HG03565 (cell line): ENCODE results near the gene ZBTB42.

Experiments
- ATAC-seq: cut with Tn5 transposase; IDR thresholded peaks from one replicate; pipeline ENCODE4 v1.9.1; 2021; ENCODE audit warnings: mild to moderate bottlenecking, moderate library complexity; ENCODE audit not compliant: unreplicated experiment

Gene ZBTB42

DNA sequence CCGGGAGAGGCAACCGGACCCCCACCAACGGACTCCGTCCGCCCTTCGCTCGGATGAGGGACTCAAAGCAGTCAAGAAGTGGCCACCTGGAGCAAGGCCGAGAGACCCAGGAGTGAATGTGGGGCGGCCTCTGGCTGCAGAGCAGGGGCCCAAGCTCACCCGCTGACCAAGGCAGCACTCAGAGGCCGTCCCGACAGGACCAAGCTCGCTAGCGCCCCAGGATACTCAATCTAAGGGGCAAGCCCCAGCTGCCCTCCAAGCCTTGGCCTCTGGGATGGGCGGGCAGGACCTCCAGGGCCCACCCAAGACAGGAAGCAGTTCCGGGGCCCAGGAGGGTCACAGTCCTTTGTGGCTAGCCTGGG lies 6.3 kb upstream of the ZBTB42 start:
- no peak for ATAC-seq

GRCh38 chr14:104794993-104795780 lies 5.7 kb upstream of the ZBTB42 start, which contains the start of gene AKT1:
Gene AKT1 (minus strand): TSS chr14:104795748. CDS start chr14:104792643, 3,105 bp downstream.
- ATAC-seq = no peak

- no peak for ATAC-seq
Observed at GRCh38 chr14:104795781-104796686, 4.9 kb upstream of the ZBTB42 start.

DNA sequence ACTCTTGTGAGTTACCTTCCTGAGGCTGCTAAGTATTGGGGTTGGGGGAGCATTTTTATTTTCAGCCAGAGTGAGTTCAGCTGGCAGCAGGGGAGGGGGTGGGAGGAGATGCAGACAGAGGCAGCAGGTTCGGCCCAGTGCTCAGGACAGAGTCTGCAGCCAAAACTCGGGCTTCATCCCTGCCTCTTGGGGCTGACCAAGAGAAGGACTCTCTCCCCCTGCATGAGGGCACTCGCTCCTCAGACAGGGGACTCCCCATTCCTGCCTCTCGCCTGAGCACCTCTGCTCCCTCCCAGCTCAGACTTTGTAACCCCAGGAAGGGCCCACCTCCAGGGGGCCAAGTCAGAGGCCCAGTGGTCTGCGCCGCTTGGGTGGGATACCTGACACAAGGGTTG lies 4.2 kb upstream of the ZBTB42 start:
- ATAC-seq = no peak

DNA sequence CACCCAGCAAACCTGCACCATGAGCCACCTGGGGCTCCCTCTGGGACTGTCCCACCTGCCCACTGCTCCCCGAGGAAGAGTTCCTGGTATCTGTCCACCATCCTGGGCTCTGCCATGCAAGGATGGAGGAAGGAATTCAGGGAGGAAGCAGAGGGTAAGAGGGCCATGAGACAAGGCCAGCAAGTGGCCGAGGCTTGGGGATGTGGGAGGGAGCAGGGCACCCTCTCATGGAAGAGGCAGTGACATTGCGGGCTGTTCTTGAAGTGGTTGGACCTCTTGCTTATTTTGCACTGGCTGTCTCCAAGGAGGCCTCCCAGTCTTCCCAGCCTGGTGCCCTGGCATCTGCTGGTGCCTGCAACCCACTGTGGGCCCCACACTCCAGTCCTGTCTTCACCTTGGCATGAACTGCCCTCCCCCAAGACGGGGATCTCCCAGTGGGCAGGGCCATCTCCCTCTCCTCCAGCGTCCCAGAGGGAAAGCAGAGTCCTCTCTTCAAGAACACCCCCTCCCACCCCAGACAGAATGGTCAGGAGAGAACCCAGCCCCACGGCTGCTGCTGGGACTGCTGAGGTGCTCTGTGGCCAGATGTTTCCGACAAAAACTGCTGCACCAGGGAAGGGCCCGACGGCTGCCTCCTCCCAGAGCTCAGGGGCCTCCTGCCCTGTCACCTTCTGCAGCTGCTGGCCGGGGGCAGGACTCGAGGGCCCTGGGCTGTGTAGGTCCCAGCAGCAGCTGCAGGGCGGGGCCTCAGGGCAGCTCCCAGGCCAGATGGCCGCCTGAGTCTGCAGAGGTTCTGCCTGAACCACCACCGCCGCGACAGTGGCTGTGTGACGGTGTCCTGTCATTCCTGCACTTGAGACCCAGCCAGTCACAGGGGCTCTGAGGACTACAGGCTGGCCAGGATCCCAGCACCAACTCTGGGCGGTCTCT lies 3.5 kb upstream of the ZBTB42 start:
- ATAC-seq = no peak

DNA sequence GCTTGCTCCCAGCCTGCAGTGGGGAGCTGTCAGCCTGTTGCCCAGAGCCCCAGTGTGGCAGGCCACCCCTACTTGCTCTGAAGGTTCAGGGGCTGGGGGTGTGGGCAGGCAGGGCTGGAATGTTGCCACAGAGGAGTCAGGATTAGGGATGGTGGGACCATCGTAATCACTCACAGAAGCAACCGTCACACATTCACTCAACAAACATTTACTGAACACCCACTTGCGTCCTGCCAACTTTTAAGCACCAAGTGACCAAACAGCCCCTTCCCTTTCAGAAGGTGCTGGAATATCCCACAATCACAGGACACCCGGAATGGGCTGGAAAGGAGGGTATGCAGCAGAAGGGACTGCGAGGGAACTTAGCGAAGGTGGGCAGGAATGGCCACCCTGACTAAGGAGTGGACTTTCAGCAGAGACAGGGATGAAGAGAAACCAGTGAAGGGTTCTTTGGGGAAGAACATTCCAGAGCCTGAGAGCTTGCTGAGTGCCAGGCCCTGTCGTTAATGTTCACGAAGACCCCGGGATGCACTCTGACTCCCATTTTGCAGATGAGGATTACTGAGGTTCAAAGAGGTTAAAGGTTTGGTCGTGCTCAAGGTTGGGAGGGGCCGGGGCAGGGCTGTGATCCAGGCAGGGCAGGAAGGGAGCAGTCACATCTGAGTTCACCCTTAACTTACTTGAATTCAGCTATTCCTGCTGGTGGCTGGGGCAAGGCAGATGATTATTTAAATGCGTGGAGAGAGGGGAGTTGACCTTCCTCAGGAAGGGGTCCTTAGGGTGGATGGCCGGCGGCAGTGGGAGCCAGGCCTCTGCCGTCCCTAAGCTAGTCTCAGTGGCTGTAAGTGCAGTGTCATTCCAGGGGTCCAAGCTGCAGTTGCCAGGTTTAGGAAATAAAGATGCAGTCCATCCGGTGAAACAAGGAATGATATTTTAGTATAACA lies 2.3 kb upstream of the ZBTB42 start:
- ATAC-seq = no peak

- no peak for ATAC-seq
Observed at GRCh38 chr14:104799244-104800014, 1.5 kb upstream of the ZBTB42 start.

GRCh38 chr14:104800015-104800770 lies 708 bp upstream of the ZBTB42 start:
- no peak for ATAC-seq

DNA sequence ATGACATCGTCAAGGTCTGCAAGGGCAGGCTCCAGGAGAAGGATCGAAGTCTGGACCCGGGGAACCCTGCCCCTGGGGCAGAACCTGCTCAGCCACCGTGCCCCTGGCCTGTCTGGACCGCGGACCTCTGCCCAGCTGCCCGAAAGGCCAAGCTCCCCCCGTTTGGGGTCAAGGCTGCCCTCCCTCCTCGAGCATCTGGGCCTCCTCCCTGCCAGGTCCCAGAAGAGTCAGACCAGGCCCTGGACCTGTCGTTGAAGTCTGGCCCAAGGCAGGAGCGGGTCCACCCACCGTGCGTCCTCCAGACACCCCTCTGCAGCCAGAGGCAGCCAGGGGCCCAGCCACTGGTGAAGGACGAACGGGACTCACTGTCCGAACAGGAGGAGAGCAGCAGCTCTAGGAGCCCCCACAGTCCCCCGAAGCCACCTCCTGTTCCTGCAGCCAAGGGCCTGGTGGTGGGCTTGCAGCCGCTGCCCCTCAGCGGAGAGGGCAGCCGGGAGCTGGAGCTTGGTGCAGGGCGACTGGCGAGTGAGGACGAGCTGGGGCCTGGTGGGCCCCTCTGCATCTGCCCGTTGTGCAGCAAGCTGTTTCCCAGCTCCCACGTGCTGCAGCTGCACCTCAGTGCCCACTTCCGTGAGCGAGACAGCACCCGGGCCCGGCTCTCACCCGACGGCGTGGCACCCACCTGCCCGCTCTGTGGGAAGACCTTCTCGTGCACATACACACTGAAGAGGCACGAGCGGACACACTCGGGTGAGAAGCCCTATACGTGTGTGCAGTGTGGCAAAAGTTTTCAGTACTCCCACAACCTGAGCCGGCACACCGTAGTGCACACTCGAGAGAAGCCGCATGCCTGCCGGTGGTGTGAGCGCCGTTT lies 856 bp downstream of the ZBTB42 start:
- ATAC-seq = no peak

DNA sequence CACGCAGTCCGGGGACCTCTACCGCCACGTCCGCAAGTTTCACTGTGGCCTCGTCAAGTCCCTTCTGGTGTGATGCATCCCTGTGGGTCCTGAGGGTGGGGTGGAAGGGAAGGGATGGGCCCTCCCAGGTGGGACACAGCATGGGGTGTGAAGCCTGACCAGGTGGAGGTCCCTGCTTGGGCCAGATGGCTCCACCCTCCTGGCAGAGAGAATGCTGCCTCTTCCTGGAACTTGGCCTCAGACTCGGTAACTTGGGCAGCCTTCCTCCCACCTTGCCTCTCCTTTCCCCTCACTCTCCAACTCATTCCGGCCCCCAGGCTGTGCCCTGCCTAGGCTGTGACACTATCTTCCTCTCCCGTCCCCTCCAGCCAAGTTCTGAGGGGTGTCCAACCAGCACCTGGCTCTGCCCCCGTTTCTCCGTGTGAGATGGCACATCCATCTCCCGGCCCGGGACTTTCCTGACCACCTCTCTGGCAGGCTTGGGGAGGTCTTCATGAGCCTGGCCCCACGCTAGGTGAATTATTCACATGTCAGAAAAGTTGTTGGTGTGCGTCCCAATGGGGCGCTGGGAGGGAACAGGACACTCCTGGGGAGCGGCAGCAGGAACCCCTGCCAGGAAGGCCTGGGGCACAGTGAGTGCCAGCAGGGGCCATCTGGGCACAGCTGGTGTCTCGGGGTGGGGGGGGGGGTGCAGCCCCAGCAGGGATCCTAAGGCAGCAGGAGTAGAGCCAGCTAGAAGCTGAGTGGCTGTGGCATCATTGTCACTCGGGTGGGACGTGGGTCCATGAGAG lies 1.7 kb downstream of the ZBTB42 start:
- no peak for ATAC-seq

DNA sequence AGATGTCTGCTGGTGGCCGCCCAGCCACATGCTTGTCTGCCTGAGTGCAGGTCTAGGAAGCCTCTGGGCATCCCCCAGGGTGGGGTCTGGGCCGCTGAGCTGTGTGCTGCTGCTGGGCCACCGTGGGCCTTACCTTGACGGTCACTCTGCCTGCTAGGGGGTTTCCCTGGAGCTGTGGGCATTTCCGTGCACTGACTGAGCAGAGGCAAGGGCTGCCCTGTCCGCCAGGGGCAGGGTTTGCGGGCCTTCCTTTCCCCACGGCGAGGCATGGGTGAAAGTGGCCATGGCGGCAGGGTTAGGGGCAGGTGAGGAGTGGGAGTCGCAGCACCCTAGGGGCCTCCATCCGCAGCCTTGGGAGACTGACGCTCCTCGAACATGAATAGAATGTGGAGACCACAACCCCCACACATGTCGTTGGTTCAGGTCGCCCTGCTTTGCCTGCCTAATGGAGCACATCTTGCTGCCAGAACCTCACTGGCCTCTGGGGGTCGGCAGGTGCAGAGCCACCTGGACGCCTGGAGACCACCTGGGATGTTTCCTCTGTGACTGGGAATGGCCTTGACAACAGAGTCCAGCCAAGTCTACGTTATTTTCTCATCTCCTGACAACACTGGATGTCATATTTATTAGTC lies 2.5 kb downstream of the ZBTB42 start:
- ATAC-seq = no peak

- no peak for ATAC-seq
Observed at GRCh38 chr14:104803912-104804410, 3.1 kb downstream of the ZBTB42 start.

GRCh38 chr14:104804481-104805325 lies 3.8 kb downstream of the ZBTB42 start:
- no peak for ATAC-seq

- ATAC-seq = no peak
Observed at GRCh38 chr14:104805326-104805678, 4.4 kb downstream of the ZBTB42 start.
